Liver (tissue), 9 donors: Measurements from ENCODE around the gene HHIPL1. TPM values are rescaled to one million over a fixed set of nuclear protein-coding genes. Genes with fewer than 3 reads are reported as not detected.

ENCODE experiments used
- DNase-seq: peaks from one replicate; pipeline ENCODE4 v3.0.0-alpha.2; 2017; ENCODE audit warnings: low spot score
- H3K27ac ChIP-seq, 2 donors: one replicate each; pipeline ENCODE4 v1.7.0; 2013; ENCODE audit warnings: inconsistent platforms in 2 of 2, low read length in 2 of 2, control low read depth in 1 of 2, low read depth in 1 of 2, mild to moderate bottlenecking in 1 of 2
- H3K27me3 ChIP-seq, 4 donors: one replicate each; pipeline versions ENCODE4 v1.6.1 to v1.7.0; 2013; ENCODE audit warnings: low read length in 3 of 4, inconsistent platforms in 1 of 4, mild to moderate bottlenecking in 1 of 4, moderate library complexity in 1 of 4; ENCODE audit not compliant: control insufficient read depth in 4 of 4, insufficient read depth in 4 of 4
- H3K36me3 ChIP-seq, 4 donors: one replicate each; pipeline versions ENCODE4 v1.6.1 to v1.7.0; 2013; ENCODE audit warnings: low read length in 3 of 4, mild to moderate bottlenecking in 3 of 4, low read depth in 1 of 4, moderate library complexity in 1 of 4; ENCODE audit not compliant: control insufficient read depth in 4 of 4, insufficient read depth in 3 of 4
- H3K4me1 ChIP-seq, 4 donors: one replicate each; pipeline versions ENCODE4 v1.6.1 to v1.7.0; 2013; ENCODE audit warnings: low read length in 3 of 4, mild to moderate bottlenecking in 3 of 4, moderate library complexity in 1 of 4; ENCODE audit not compliant: control insufficient read depth in 4 of 4, insufficient read depth in 4 of 4
- H3K4me3 ChIP-seq, 3 donors: one replicate each; pipeline versions ENCODE4 v1.6.1 to v1.7.0; 2013; ENCODE audit warnings: low read length in 3 of 3, control low read depth in 1 of 3, low read depth in 1 of 3, mild to moderate bottlenecking in 1 of 3
- H3K9ac ChIP-seq, 2 donors: one replicate each; pipeline ENCODE4 v1.7.0; 2013; ENCODE audit warnings: low read length in 2 of 2, mild to moderate bottlenecking in 2 of 2, moderate library complexity in 2 of 2, control low read depth in 1 of 2, low read depth in 1 of 2
- H3K9me3 ChIP-seq, 4 donors: one replicate each; pipeline versions ENCODE4 v1.6.1 to v1.7.0; 2013; ENCODE audit warnings: low read length in 3 of 4; ENCODE audit not compliant: control insufficient read depth in 4 of 4
- ATF3 ChIP-seq: IDR thresholded peaks from 2 replicates; pipeline ENCODE4 v1.6.1; 2016; ENCODE audit warnings: antibody characterized with exemption
- CTCF ChIP-seq: fragments of 150-350 bp; IDR thresholded peaks from 2 replicates; pipeline ENCODE4 v1.5.1; 2017; ENCODE audit warnings: improper control_type of control experiment, low read depth, low read length; ENCODE audit not compliant: missing input control
- EGR1 ChIP-seq, 2 donors: IDR thresholded peaks; 2 replicates each; pipeline ENCODE4 v1.6.1; 2016 to 2018; ENCODE audit warnings: antibody characterized with exemption in 2 of 2, low read depth in 2 of 2
- FOXA1 ChIP-seq: IDR thresholded peaks from 2 replicates; pipeline ENCODE4 v1.6.1; 2016; ENCODE audit warnings: antibody characterized with exemption
- FOXA2 ChIP-seq: IDR thresholded peaks from 2 replicates; pipeline ENCODE4 v1.6.1; 2016; ENCODE audit warnings: antibody characterized with exemption
- GABPA ChIP-seq, 2 donors: IDR thresholded peaks in 1 of 2; conservative IDR thresholded peaks in 1 of 2; 2 replicates each; pipeline ENCODE4 v1.6.1; 2016; ENCODE audit warnings: antibody characterized with exemption in 2 of 2, mild to moderate bottlenecking in 1 of 2, moderate library complexity in 1 of 2
- HNF4A ChIP-seq, 2 donors: conservative IDR thresholded peaks; 2 replicates each; pipeline ENCODE4 v1.6.1; 2016; ENCODE audit warnings: antibody characterized with exemption in 2 of 2, mild to moderate bottlenecking in 2 of 2
- HNF4G ChIP-seq: IDR thresholded peaks from 2 replicates; pipeline ENCODE4 v1.6.1; 2016; ENCODE audit warnings: antibody characterized with exemption
- JUND ChIP-seq, 2 donors: IDR thresholded peaks; 2 replicates each; pipeline ENCODE4 v1.6.1; 2016; ENCODE audit warnings: antibody characterized with exemption in 2 of 2
- MAX ChIP-seq: IDR thresholded peaks from 2 replicates; pipeline ENCODE4 v1.6.1; 2016; ENCODE audit warnings: antibody characterized with exemption
- NR2F2 ChIP-seq: IDR thresholded peaks from 2 replicates; pipeline ENCODE4 v1.6.1; 2016; ENCODE audit warnings: antibody characterized with exemption
- RAD21 ChIP-seq, 2 donors: IDR thresholded peaks; 2 replicates each; pipeline ENCODE4 v1.6.1; 2016; ENCODE audit warnings: antibody characterized with exemption in 2 of 2, mild to moderate bottlenecking in 2 of 2
- REST ChIP-seq: IDR thresholded peaks from 2 replicates; pipeline ENCODE4 v1.6.1; 2016; ENCODE audit warnings: antibody characterized with exemption, mild to moderate bottlenecking
- RXRA ChIP-seq, 2 donors: IDR thresholded peaks; 2 replicates each; pipeline ENCODE4 v1.6.1; 2017 to 2018; ENCODE audit warnings: antibody characterized with exemption in 2 of 2, mild to moderate bottlenecking in 1 of 2
- SP1 ChIP-seq: IDR thresholded peaks from 2 replicates; pipeline ENCODE4 v1.6.1; 2018; ENCODE audit warnings: antibody characterized with exemption, mild to moderate bottlenecking
- TAF1 ChIP-seq: conservative IDR thresholded peaks from 2 replicates; pipeline ENCODE4 v1.6.1; 2016; ENCODE audit warnings: antibody characterized with exemption, mild to moderate bottlenecking
- YY1 ChIP-seq: IDR thresholded peaks from 2 replicates; pipeline ENCODE4 v1.6.1; 2016; ENCODE audit warnings: antibody characterized with exemption, mild to moderate bottlenecking
- ZBTB33 ChIP-seq: IDR thresholded peaks from 2 replicates; pipeline ENCODE4 v1.6.1; 2016; ENCODE audit warnings: antibody characterized with exemption
- WGBS: extraction: QIAGEN DNeasy Blood & Tissue Kit; methylation state at CpG from one replicate; pipeline ENCODE4 v1.1.7; 2013; 5-methylcytosine and 5-hydroxymethylcytosine counted together
- polyA plus RNA-seq, 2 donors: library from polyadenylated mRNA; stranded (reverse) in 1 of 2; unstranded in 1 of 2; fragments of 200-250 nt in 1 of 2; fragments of >200 nt in 1 of 2; fragmentation: Nextera tagmentation in 1 of 2; extraction: Ambion mirVana in 1 of 2; gene quantifications; one replicate each; pipeline versions ENCODE4 v1.2.1 to v1.2.3, GENCODE V29; 2013 to 2015
- total RNA-seq, 2 donors: library from RNA; depleted of rRNA; stranded (reverse); fragments of >200 nt; gene quantifications; one replicate each; pipeline ENCODE4 v1.2.3, GENCODE V29; 2014
- donor health status: healthy.
- donor health status: healthy.
- donor health status: healthy.
- donor health status: healthy.
- donor health status: healthy.

Gene HHIPL1
- total and polyA plus RNA-seq, 4 donors, result 0.96 to 1.7 (median 1.0) TPM

GRCh38 chr14:99677231-99678140 lies 32.6 kb downstream of the HHIPL1 start:
- Histone ChIP-seq H3K36me3 (no peaks in the 10 kb centered on the region), H3K27ac (no peak overlapping the region), H3K27me3 (no peaks in the 10 kb centered on the region), H3K4me1 (peaks cover 0 to 6% (median under 1%) of the 10 kb centered on the region in 4 donors), H3K9ac (no peak overlapping the region), H3K9me3 (peaks cover 0 to 7% (median 2%) of the 10 kb centered on the region in 4 donors), H3K4me3 (no peak overlapping the region)
- TF ChIP-seq FOXA2 (no peak), YY1 (no peak), SP1 (no peak), HNF4G (no peak), CTCF (no peak), JUND (IDR thresholded peaks at IDR 0.05) (no peak), GABPA (IDR thresholded peaks at IDR 0.05 in 1 of 2, conservative IDR thresholded peaks at IDR 0.05 in 1 of 2) (no peak), NR2F2 (no peak)
- DNase-seq, result no peak
- 89% methylated on average over 16 of the region's 16 CpGs for WGBS

GRCh38 chr14:99678198-99678597 lies 33.3 kb downstream of the HHIPL1 start:
- H3K36me3 ChIP-seq, result no peaks in the 10 kb centered on the region
- no peak overlapping the region for H3K27ac ChIP-seq
- no peaks in the 10 kb centered on the region for H3K27me3 ChIP-seq
- WGBS, result 95% methylated on average over 6 of the region's 6 CpGs
- DNase-seq, result no peak
- H3K9ac ChIP-seq, result no peak overlapping the region
- peaks cover 4 to 7% (median 5%) of the 10 kb centered on the region in 4 donors for H3K4me1 ChIP-seq
- no peak for TF ChIP-seq SP1
- no peak for TF ChIP-seq EGR1 (IDR thresholded peaks at IDR 0.05; ENCODE audit: low read depth in 2 of 2)
- TF ChIP-seq ZBTB33, result no peak
- no peak for TF ChIP-seq FOXA1
- no peak for TF ChIP-seq ATF3
- TF ChIP-seq HNF4G, result no peak
- TF ChIP-seq HNF4A (conservative IDR thresholded peaks at IDR 0.05), result no peak
- TF ChIP-seq RXRA (IDR thresholded peaks at IDR 0.05), result no peak
- TF ChIP-seq JUND (IDR thresholded peaks at IDR 0.05), result no peak
- no peak for TF ChIP-seq FOXA2
- no peak for TF ChIP-seq MAX
- no peak for TF ChIP-seq TAF1
- TF ChIP-seq YY1, result no peak
- TF ChIP-seq RAD21 (IDR thresholded peaks at IDR 0.05), result no peak
- no peak for TF ChIP-seq GABPA (IDR thresholded peaks at IDR 0.05 in 1 of 2, conservative IDR thresholded peaks at IDR 0.05 in 1 of 2)
- no peak for TF ChIP-seq NR2F2
- TF ChIP-seq CTCF, result no peak
- no peak for TF ChIP-seq REST
- no peak overlapping the region for H3K4me3 ChIP-seq
- peaks cover 0 to 7% (median 2%) of the 10 kb centered on the region in 4 donors for H3K9me3 ChIP-seq
